NCI-H510A treated with DMSO at 0.1 percent for 48 hours (cell line): ENCODE results near the gene CSRNP3.
"Not testable (repeated sequence)": the region's sequence is repeated elsewhere in the genome, so short reads cannot be mapped to it uniquely, and the experiment has no call there.

Source experiments
- DNase-seq: peaks from one replicate; lab custom pipeline; 2025; lab: John Stamatoyannopoulos, UW

CSRNP3 gene

DNA sequence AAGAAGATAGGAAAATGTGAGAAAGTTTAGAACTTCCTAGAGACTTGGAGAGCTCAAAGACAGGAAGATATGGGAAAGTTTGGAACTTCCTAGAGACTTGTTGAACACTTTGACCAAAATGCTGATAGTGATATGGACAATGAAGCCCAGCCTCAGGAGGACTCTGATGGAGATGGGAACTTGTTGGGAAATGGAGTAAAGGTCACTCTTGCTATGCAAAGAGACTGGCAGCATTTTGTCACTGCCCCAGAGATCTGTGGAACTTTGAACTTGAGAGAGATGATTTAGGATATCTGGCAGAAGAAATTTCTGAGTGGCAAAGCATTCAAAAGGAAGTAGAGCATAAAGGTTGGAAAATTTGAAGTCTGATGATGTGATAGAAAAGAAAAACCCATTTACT lies 121.5 kb downstream of the CSRNP3 start:
- DNase-seq, result not testable (repeated sequence)

GRCh38 chr2:165593081-165593480 lies 123.6 kb downstream of the CSRNP3 start:
- no peak for DNase-seq

- DNase-seq, result no peak
Observed at GRCh38 chr2:165594231-165594934, 124.9 kb downstream of the CSRNP3 start.

DNA sequence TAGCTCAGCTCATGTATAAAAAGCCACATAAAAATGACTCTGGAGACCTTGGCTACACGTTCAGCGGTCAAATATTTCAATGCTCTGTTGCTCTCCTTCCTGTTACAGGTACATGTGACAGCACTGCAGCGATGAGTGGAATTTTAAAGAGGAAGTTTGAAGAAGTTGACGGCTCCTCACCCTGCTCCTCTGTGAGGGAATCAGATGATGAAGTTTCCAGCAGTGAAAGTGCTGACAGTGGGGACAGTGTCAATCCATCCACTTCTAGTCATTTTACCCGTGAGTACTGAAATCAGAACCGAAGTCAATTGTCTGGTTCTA lies 125.4 kb downstream of the CSRNP3 start:
- no peak for DNase-seq

DNA sequence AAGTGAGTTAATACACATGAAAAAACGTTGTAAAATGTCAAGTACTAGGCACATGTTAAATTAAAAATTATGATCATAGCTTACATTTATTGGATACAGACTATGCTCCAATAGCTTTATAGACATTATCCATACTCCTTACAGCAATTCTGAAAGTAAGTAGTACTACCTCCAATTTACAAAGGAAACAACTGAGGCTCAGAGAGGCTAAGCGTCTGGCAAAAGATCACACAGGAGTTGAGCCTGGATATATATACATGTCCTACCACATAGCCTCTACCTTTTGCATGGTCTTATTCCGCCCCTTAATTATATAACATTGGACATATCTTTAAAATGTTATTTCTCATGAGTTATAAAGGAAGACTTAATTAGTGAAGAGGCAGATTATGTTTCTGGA lies 127.3 kb downstream of the CSRNP3 start:
- no peak for DNase-seq

DNA sequence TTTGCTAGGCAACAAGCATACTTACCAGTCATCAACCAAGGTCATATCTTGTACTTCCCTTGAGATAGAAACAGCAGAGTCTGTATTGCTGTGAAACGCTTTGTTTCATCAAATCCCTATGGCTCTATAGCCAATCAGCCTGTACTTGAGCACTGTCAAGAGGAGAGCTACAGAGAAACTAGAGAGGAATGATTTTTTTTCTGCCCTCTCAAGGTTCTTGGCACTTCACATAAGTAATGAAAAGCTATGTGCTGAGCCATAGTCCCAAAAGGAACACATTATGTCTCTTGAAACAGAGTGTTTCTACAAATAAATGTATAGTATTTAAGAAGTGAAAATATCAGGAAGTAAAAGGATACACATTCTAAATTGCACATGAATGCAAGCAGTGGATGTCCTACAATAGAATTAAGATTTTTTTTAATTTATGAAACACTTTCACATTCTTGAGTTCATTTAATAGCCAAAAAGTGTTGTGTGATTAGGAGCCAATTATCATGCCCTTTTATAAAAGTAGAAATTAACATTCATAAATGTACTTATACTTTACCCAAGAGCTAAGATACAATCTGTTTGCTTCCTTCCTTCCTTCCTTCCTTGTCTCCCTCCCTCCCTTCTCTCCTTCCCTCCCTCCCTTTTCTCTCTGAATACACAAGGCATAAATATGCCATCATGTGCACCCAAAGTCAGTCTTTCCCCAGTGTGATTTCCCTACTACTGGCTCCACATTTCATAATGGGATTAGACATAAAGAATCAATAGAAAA lies 131.8 kb downstream of the CSRNP3 start:
- no peak for DNase-seq

GRCh38 chr2:165601928-165602521 lies 132.5 kb downstream of the CSRNP3 start:
- DNase-seq, result no peak

GRCh38 chr2:165609672-165610071 lies 140.2 kb downstream of the CSRNP3 start:
- no peak for DNase-seq

DNA sequence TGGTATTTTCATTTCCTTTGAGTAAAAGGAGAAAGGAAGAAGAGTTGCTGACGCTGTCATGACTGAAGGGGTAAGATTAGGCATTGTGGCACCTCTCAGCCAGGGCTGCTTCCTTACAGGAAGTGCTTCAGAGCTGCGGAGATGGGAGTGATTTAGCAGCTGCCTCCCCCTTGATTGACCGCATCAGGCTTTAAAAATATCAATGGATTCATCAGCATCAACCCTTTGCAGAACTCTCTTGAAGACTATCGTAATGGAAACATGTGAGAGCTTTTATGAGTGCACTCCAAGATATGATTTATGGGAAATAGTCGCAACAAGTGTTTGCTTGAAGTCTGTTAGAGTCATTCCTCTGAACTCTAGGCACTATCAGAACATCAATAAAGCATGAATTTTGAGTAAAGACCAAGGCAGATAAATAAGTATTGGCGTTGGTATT lies 141.1 kb downstream of the CSRNP3 start:
- DNase-seq, result peak; percentile 21

DNA sequence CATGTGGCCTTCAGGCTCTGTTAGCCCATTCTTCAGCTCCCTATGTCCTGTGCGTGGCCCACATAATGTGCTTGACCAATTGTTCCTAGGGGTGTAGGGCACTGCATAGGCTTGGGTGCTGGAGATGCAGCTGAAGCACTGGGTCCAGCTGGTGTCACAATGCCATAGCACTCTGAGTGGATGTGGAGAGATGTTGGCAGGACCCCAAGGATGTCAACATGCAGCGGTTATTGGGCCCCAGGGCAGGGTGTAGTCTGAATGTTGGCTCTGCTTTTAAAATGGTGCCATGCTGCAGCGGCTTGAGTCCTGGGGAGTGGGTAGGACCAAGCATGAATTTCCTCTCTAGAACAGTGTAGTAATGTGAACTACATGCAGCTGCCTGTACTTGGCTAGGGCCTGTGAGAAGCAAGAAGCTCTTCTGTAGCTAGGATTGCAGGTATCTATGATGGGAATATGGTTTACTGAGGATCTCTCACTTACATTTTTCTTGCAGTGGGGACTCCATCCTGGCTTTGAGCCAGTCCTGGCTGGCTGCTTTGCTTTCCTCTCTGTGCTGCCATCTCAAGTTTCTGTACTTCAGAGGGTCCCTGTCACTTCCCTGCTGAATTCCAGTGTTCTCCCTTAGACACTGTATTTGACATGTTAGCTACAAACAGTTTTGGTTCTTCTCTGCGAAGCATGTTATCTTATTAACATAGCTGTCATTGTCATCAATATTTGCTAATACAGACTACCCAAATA lies 148.4 kb downstream of the CSRNP3 start:
- no peak for DNase-seq

DNA sequence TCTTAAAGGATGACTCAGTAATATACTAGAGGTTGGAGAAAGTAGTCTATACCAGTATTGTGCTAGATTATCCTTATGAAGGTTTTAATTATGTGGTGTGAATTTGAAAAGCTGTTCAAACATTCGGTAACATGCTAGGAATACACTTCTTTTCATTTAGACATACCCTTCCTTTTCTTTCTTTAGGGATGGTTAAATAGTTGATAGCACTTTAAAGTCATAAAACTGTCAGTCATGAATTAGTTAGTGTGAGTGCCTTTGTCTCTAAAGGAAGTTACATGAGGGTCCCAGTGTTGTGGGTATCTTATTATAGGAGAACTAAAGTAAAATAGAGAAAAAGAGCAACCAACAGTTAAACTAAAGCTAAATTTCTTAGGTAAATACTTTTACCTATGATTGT lies 149.3 kb downstream of the CSRNP3 start:
- DNase-seq, result no peak

- no peak for DNase-seq
Observed at GRCh38 chr2:165621086-165621560, 151.6 kb downstream of the CSRNP3 start.

- no peak for DNase-seq
Observed at GRCh38 chr2:165623161-165623560, 153.7 kb downstream of the CSRNP3 start.

DNA sequence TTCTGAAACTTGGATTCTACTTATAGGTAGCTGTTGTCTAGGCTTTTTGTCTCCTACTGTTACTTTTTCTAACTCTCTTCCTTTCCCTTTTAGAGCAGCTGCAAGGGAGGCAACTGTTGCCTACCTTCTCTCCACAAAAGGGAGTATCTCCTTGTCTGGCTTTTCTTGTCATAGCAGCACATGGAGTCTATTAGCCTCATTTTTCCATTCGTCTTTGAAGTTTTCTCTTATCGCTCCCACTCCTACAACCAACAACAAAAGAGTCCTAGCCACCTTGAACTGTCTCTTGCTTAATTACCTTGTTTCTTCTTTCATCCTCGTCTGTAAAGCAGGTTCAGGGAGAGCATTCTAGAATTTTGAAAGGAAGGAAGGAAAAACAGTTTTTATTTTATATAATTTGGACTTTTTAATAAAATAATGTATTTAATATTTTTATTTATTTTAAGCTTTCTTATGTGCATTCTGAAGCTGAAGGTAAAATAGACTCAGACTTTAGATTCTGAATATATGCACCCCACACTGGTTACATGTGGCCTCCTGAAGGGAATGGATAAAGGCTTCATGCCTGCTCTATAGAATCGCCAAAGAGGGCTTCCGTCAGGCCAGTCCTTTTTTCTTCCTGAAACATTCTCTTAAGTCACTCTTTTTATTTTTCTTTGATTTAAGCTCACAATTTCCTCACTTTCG lies 154.4 kb downstream of the CSRNP3 start:
- no peak for DNase-seq

- DNase-seq, result peak; percentile 13
Observed at GRCh38 chr2:165624470-165624800, 154.9 kb downstream of the CSRNP3 start.

DNA sequence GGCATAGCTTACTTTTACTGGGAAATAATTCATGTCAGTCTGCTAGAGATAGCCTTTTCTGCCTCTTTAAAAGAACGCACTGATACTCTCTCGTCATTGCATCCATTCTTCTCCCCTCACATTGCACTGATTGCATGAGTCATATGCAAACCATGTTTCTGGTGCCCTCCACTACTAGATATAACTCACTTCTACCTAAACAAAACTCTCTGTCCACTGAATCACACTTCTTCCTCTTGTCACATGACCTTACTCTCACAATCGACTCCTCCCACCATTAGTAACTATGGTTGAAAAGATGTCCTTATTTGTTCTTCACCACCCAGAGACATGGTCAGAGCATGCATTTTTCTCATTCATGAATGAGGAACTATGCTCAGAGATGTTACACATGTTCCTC lies 158.0 kb downstream of the CSRNP3 start:
- no peak for DNase-seq

DNA sequence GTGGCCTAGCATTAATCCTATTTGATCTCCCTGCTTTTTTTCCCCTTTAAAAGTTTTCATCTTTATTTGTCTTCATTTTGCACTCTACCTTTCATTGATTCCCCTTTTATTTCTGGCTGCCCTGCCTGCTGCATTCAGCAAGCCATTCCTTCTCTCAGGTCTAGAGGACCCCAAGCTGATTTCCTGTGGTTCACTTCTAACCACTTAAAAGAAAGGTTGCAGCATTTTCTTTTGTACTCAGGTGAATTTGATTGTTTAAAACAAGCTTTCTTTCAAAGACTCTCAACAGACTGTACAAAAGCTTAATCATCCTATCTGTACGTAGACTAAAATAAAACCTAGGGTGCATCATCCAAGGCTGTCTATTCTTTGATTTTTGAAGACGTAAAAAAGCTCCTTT lies 160.3 kb downstream of the CSRNP3 start:
- DNase-seq, result no peak

DNA sequence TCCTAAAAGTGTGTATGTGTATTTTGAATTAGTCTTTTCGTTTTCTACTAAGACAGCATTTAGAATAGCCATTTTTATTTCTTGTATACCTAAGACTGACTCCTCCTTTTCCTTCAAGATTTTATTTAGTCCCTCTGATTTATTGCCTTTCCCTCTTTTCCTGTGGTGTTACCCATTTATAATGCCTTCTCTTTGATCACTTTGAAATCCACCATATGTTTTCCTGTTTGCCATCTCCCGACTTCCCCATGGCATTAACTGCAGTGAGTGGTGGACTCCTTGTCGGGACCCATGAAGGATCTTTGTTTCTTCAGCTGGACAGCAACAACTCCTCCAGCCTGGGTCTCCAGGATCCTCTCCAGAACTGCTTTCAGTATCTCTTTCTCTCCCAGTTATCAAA lies 160.7 kb downstream of the CSRNP3 start:
- no peak for DNase-seq

GRCh38 chr2:165631089-165631488 lies 161.6 kb downstream of the CSRNP3 start:
- DNase-seq, result peak; percentile 35

DNA sequence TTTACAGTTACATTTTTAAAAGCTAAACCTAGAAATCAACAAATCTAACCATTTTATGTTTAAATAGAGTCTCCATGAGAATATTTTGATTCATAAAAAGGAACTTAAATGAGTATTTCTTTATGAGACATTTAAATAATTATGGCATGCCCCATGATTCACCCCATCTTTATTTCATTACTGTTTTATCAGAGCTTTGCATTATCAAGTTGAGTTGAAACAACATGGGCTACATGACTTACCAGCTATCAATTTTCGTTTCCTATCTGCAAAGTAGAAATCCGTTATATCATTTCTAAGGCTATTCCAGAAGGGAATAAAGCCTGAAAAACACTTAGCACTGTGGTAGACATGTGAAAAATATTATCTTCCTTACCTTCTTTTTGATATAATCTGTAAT lies 163.1 kb downstream of the CSRNP3 start:
- DNase-seq, result no peak

DNA sequence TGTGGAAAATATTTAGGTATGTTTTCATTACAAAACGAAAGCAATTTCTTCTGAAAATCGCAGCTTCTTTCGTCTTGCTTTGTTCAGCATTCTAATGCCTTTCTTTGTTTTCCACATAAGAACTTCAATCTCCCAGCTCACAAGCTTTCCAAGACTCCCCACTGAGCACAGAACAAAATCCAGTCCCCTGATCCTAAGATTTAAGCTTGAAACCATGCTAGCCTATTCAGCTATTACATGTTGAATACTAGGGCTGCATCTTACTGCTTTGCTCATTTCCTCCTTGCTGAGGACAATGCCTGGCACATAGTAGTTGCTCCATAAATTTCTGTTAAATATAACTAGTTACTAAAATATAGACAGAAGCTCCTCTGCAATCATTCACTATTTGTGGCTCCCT lies 163.9 kb downstream of the CSRNP3 start:
- DNase-seq, result no peak

- no peak for DNase-seq
Observed at GRCh38 chr2:165634282-165634681, 164.8 kb downstream of the CSRNP3 start.
